ENCODE measurements around the gene OR8B8. TPM values are rescaled to one million over a fixed set of nuclear protein-coding genes. Genes with fewer than 3 reads are reported as not detected.
"Not testable (repeated sequence)": the region's sequence is repeated elsewhere in the genome, so short reads cannot be mapped to it uniquely, and the experiment has no call there.

The OR8B8 gene
- polyA plus RNA-seq, 1 of the 3 experiments (the other 2 are of a cell fraction), result not detected

DNA sequence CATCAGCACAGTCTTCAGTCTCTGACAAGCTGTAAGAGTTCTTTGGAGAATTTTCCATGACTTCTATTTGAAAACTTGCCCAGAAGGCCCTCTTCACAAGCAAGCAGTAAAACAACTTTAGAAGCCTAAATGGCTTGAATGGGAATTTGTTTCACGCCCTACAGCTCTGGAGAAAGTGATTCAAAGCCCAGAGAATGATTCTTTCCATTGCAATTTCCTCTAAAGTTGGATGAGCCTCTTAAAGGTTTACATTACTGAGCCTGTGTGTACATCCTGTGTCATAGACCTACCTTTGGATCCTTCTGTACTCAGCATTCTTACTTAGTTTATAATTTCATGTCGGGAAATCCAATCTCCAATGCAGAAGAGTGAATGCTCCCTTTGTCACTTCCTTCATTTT is 39.9 kb downstream of the OR8B8 start:
- no peak overlapping the region for H3K27ac ChIP-seq (ENCODE audit: low read depth in 2 of 2, low read length in 1 of 2)
- ChIA-PET POLR2A (no interaction called here), CTCF (interaction anchor here (1.0 kb wide), 1 partner anchor 10 kb away, joined by 3 read pairs; no protein-coding TSS in a partner anchor)
- H3K36me3 ChIP-seq (replicated peaks in 1 of 2; ENCODE audit: control insufficient read depth in 1 of 2, insufficient read depth in 2 of 2, low read length in 1 of 2), result no peaks in the 10 kb centered on the region
- peaks cover 10% of the 10 kb centered on the region; the same call in 1 of the 2 replicates for H3K27me3 ChIP-seq (ENCODE audit: insufficient read depth)
- no peaks in the 10 kb centered on the region for H3K9me3 ChIP-seq
- no peak overlapping the region for H3K4me3 ChIP-seq (ENCODE audit: low read depth in 2 of 2, low read length in 1 of 2)
- 0% methylated on average over 2 of the region's 2 CpGs for WGBS (ENCODE audit: low lambda C conversion rate)
- TF ChIP-seq, protein P1, sequence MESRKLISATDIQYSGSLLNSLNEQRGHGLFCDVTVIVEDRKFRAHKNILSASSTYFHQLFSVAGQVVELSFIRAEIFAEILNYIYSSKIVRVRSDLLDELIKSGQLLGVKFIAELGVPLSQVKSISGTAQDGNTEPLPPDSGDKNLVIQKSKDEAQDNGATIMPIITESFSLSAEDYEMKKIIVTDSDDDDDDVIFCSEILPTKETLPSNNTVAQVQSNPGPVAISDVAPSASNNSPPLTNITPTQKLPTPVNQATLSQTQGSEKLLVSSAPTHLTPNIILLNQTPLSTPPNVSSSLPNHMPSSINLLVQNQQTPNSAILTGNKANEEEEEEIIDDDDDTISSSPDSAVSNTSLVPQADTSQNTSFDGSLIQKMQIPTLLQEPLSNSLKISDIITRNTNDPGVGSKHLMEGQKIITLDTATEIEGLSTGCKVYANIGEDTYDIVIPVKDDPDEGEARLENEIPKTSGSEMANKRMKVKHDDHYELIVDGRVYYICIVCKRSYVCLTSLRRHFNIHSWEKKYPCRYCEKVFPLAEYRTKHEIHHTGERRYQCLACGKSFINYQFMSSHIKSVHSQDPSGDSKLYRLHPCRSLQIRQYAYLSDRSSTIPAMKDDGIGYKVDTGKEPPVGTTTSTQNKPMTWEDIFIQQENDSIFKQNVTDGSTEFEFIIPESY (IDR thresholded peaks at IDR 0.05; ENCODE audit: borderline replicate concordance, low read depth), result no peak
- TF ChIP-seq JUND (IDR thresholded peaks at IDR 0.05), result no peak
- TF ChIP-seq FOXJ3 (CRISPR knock-in tag; IDR thresholded peaks at IDR 0.05), result no peak
- TF ChIP-seq, protein P2, sequence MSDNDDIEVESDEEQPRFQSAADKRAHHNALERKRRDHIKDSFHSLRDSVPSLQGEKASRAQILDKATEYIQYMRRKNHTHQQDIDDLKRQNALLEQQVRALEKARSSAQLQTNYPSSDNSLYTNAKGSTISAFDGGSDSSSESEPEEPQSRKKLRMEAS (IDR thresholded peaks at IDR 0.05; ENCODE audit: low read depth), result no peak
- no peak for TF ChIP-seq RXRA (IDR thresholded peaks at IDR 0.05; ENCODE audit: borderline replicate concordance, low read depth)
- no peak for TF ChIP-seq GATA2 (CRISPR knock-in tag; IDR thresholded peaks at IDR 0.05)
- H3K9me2 ChIP-seq, result no peaks in the 10 kb centered on the region
- no peaks in the 10 kb centered on the region for H3F3A ChIP-seq (replicated peaks; ENCODE audit: insufficient read depth)
- no peaks in the 10 kb centered on the region; a peak in 1 of 4 replicates for H3K4me1 ChIP-seq (ENCODE audit: control insufficient read depth in 1 of 2, insufficient read depth in 2 of 2, low read depth in 1 of 2, low read length in 1 of 2)
- no peak overlapping the region for H2AFZ ChIP-seq (ENCODE audit: low read depth)
- no peaks in the 10 kb centered on the region for H4K20me1 ChIP-seq (ENCODE audit: insufficient read depth)
- H3K4me2 ChIP-seq, result no peak overlapping the region
- no peak for DNase-seq
- no peak overlapping the region for H3K9ac ChIP-seq
- no peaks in the 10 kb centered on the region for H3K79me2 ChIP-seq (ENCODE audit: insufficient read depth)

DNA sequence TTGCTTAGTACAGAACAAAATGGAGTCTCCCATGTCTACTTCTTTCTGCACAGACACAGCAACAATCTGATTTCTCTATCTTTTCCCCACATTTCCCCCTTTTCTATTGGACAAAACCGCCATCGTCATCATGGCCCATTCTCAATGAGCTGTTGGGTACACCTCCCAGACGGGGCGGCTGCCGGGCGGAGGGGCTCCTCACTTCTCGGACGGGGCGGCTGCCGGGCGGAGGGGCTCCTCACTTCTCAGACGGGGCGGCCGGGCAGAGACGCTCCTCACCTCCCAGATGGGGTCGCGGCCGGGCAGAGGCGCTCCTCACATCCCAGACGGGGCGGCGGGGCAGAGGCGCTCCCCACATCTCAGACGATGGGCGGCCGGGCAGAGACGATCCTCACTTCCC is 42.3 kb downstream of the OR8B8 start:
- H3K4me1 ChIP-seq (ENCODE audit: control insufficient read depth in 1 of 2, insufficient read depth in 2 of 2, low read depth in 1 of 2, low read length in 1 of 2); H3K79me2 ChIP-seq (ENCODE audit: insufficient read depth); H2AFZ ChIP-seq (ENCODE audit: low read depth); H3K9me3 ChIP-seq; POLR2A ChIA-PET; H3K9me2 ChIP-seq; H3F3A ChIP-seq (replicated peaks; ENCODE audit: insufficient read depth); H3K27ac ChIP-seq (ENCODE audit: low read depth in 2 of 2, low read length in 1 of 2); H3K27me3 ChIP-seq (ENCODE audit: insufficient read depth); H3K4me2 ChIP-seq; H3K9ac ChIP-seq; H4K20me1 ChIP-seq (ENCODE audit: insufficient read depth); H3K4me3 ChIP-seq (ENCODE audit: low read depth in 2 of 2, low read length in 1 of 2); H3K36me3 ChIP-seq (replicated peaks in 1 of 2; ENCODE audit: control insufficient read depth in 1 of 2, insufficient read depth in 2 of 2, low read length in 1 of 2); DNase-seq: not testable (repeated sequence)
- 77% methylated on average over 11 of the region's 27 CpGs for WGBS (ENCODE audit: low lambda C conversion rate)
- CTCF ChIA-PET, result interaction anchor here (0.7 to 2.8 kb wide), 9 partner anchors 14 to 464 kb away, joined by 3 to 27 read pairs (median 9); no protein-coding TSS in a partner anchor

DNA sequence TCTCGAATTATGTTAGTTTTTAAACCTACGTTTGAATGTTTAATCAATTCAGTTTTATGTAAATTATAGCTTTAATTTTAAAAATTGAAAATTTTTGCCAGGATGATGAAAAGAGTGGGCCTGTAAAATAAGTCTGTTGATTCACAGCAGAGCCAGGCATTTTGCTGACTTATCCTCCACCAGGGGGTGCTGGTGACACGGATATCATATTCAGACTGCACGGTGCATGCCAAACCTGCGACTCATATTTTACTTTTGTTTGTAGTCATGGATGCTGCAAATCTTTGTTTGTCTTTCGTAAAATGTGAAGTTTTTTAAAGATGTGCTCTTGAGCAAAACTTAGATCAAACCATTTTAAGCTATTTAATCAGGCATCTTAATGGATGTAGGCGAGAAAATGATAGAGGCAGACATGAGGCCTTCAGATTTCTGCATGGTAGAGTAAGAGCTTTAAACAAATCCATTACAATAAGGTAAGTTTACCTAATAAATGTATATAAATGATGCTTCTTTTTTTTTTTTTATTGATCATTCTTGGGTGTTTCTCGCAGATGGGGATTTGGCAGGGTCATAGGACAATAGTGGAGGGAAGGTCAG is 43.1 kb downstream of the OR8B8 start:
- no peaks in the 10 kb centered on the region for H3K9me3 ChIP-seq
- H3K79me2 ChIP-seq (ENCODE audit: insufficient read depth), result no peaks in the 10 kb centered on the region
- TF ChIP-seq SMC3 (IDR thresholded peaks at IDR 0.05; ENCODE audit: low read depth, low read length), result peak; percentile 50
- TF ChIP-seq, protein P3, sequence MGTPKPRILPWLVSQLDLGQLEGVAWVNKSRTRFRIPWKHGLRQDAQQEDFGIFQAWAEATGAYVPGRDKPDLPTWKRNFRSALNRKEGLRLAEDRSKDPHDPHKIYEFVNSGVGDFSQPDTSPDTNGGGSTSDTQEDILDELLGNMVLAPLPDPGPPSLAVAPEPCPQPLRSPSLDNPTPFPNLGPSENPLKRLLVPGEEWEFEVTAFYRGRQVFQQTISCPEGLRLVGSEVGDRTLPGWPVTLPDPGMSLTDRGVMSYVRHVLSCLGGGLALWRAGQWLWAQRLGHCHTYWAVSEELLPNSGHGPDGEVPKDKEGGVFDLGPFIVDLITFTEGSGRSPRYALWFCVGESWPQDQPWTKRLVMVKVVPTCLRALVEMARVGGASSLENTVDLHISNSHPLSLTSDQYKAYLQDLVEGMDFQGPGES (IDR thresholded peaks at IDR 0.05; ENCODE audit: low read depth, low read length), result no peak
- no peak for TF ChIP-seq NRF1 (IDR thresholded peaks at IDR 0.05; ENCODE audit: low read depth, low read length)
- TF ChIP-seq, protein P1 (IDR thresholded peaks at IDR 0.05; ENCODE audit: borderline replicate concordance, low read depth), result no peak
- peak; percentile 78 for TF ChIP-seq RAD21 (IDR thresholded peaks at IDR 0.05; ENCODE audit: low read length)
- no peak for TF ChIP-seq POLR2AphosphoS5 (IDR thresholded peaks at IDR 0.05; ENCODE audit: low read depth, low read length)
- peak; percentile 33; the same call in 1 of the 2 replicates for TF ChIP-seq FOSL2 (IDR thresholded peaks at IDR 0.05; ENCODE audit: borderline replicate concordance, low read depth)
- TF ChIP-seq, protein P2 (IDR thresholded peaks at IDR 0.05; ENCODE audit: low read depth), result no peak

More for the DNA sequence above, 43.1 kb downstream of the OR8B8 start:
- H3K27ac ChIP-seq (ENCODE audit: low read depth in 2 of 2, low read length in 1 of 2), result no peak overlapping the region
- no peaks in the 10 kb centered on the region for H3F3A ChIP-seq (replicated peaks; ENCODE audit: insufficient read depth)
- CTCF ChIA-PET, result interaction anchor here (0.6 to 2.8 kb wide), 31 partner anchors 15 to 1736 kb away, joined by 3 to 27 read pairs (median 4); partner anchors contain the start of gene MSANTD2
- POLR2A ChIA-PET, result no interaction called here
- H4K20me1 ChIP-seq (ENCODE audit: insufficient read depth), result no peaks in the 10 kb centered on the region
- H2AFZ ChIP-seq (ENCODE audit: low read depth), result no peak overlapping the region
- H3K4me3 ChIP-seq (ENCODE audit: low read depth in 2 of 2, low read length in 1 of 2), result no peak overlapping the region
- H3K36me3 ChIP-seq (replicated peaks in 1 of 2; ENCODE audit: control insufficient read depth in 1 of 2, insufficient read depth in 2 of 2, low read length in 1 of 2), result no peaks in the 10 kb centered on the region
- no peak overlapping the region for H3K9ac ChIP-seq
- H3K4me2 ChIP-seq, result no peak overlapping the region
- no peaks in the 10 kb centered on the region; a peak in 1 of 4 replicates for H3K4me1 ChIP-seq (ENCODE audit: control insufficient read depth in 1 of 2, insufficient read depth in 2 of 2, low read depth in 1 of 2, low read length in 1 of 2)
- peaks cover 5% of the 10 kb centered on the region; the same call in 1 of the 2 replicates for H3K27me3 ChIP-seq (ENCODE audit: insufficient read depth)
- WGBS (ENCODE audit: low lambda C conversion rate), result 19% methylated on average over 8 of the region's 8 CpGs
- H3K9me2 ChIP-seq, result no peaks in the 10 kb centered on the region
- peak; percentile 64 for DNase-seq

All from SK-N-SH (cell line).